GM21526 (cell line): Measurements from ENCODE around the gene NRSN2.

Experiments used
- ATAC-seq: cut with Tn5 transposase; IDR thresholded peaks from one replicate; pipeline ENCODE4 v1.9.1; 2021; ENCODE audit warnings: moderate library complexity; ENCODE audit not compliant: unreplicated experiment, low FRiP score

NRSN2 gene

DNA sequence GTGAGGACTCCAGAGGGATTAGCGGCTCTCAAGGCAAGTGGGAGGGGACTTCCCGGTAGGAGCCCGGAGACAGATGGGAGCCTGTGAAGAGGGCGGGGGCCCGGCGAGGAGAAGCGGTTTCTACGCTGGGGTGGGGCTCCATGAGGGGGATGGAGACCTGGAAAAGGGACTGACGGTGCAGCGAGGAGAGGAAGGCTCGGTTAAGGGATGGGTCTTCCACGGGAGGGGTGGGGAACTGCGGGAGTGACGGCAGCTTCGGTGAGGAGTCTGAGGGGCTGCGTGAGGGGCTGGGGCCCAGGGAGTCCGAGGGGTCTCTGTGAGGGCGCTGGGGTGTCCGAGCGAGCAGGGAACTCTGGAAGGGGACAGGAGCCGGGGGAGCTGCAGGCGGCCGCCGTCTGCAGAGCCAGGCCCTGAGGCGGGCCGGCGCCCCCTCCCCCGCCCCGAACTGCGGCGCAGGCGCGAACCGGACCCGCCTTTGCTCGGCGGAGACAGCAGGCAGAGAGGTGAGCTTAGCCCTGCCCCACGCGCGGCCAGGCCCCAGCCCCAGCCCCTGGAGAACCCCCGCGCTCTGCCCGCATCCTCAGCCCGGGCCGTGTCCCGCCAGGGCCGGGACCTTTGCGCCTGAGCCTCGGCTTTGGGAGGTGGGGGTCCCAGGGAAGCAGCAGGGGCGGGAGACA, at the start of gene NRSN2:
TSS of gene NRSN2 (plus strand) at position 472 of the 677 bp plus-strand sequence. CDS start 2,533 bp downstream, outside the sequence.
- peak; percentile 34 for ATAC-seq

- peak; percentile 12 for ATAC-seq
Observed at GRCh38 chr20:297925-298775, 48.8 kb upstream of the NRSN2 start.

DNA sequence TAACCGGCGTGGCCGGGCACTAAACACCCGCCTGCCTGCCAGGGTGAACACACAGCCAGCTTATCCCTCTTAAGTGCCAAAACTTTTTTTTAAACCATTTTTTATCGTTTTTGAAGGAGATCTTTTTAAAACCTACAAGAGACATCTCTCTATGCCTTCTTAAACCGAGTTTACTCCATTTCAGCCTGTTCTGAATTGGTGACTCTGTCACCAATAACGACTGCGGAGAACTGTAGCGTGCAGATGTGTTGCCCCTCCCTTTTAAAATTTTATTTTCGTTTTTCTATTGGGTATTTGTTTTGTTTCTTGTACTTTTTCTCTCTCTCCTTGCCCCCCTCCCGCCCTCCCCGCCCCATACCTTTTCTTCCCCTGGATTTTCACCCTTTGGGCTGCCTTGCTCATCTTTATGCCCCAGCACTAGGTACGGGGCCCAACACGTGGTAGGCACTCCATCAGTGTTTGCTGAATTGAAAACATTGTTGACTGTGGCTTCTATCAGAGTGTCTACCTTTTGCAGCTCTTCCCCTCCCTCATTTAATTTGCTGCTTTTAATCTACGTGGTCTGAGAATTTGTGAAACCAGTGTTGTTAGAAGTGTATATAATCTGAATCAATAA, 48.0 kb upstream of the NRSN2 start:
- no peak for ATAC-seq

GRCh38 chr20:300345-300990, 46.4 kb upstream of the NRSN2 start:
- ATAC-seq: no peak

GRCh38 chr20:301886-302848, 44.7 kb upstream of the NRSN2 start:
- ATAC-seq: no peak

GRCh38 chr20:305745-306144, 41.2 kb upstream of the NRSN2 start:
- no peak for ATAC-seq

DNA sequence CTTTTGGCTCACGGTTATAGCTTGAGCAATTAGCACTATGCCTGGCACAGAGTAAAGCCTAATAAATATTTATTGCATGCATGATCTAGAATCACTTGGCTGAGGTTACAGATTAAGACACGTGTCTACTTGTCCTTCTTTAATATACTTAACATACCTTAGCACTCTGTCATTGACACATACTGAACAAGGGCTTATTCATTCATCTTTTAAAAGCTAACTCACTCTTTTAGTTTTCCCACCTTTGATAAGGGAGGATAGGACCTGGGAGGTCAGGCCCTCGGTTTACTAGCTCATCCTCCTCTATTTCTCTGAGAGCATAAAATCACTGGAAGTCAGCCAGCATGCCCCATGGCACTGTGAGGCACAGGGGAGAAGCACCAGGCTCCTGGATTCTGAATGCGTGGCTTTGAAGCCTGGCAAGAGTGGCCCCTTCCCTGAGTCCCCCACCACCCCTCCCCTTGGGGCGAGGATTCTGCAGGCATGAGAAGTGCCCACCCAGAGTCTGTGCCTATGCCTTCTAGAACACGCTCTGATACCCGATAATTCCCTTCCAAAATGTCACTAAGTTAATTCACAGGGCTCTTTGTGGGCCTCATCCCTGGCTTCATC, 38.4 kb upstream of the NRSN2 start:
- no peak for ATAC-seq

- no peak for ATAC-seq
Observed at GRCh38 chr20:309306-309840, 37.5 kb upstream of the NRSN2 start.

DNA sequence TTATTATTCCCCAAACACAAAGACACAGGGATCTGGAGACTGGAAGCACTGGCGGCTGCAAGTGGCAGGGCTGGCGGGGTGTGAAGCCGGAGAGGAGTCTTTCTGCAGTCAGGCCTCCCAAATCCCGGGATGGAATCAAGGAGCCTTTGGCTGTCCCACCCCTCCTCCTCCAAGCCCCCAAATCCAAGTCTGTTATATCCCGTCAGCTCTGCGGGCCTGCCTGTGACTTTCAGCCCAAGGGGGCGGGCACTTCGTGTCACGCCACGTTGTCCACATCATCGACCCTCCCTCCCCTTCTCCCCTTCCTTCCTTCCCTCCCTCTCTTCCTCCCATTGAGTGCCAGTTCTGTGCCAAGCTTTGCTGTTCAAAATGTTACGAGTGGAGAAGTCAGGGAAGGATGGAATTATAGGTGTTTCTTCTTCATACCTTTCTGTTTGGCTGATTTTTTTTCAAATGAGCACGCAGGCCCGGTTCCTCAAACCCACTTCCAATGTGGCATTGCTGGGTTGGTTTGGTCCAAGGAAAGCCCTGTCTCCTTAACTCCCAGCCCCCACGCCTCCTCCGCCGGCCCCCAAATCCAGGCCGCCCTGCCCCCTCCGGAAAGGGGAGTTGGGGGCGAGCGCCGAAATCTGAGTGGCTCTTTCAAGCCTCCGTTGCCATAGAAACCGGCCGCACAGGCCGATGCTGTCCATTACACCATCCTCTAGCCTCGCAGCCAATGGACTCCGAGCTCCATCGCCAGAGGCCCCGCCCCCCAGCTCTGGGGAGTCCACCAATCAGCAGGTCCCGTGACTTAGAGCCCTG, 36.9 kb upstream of the NRSN2 start:
- peak; percentile 88 for ATAC-seq

DNA sequence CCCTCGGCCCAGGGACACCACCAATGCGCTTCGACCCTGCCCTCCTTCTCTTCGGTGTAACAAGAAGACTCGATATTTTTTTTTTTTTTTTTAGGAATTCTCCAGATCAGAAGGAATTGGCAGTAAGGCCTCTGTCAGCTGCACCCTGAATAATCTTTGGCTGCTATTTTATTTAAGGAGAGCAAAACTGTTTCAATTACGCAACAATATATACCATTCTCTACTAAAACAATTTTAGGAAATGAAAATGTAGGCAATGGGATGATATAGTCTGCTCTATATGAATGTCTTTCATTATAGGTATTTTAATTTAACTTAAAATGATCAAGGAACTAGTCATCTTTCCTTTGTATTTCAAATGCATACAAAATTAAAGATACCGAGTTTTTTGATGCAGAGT, 36.3 kb upstream of the NRSN2 start:
- ATAC-seq: no peak

GRCh38 chr20:311609-312008, 35.3 kb upstream of the NRSN2 start:
- no peak for ATAC-seq

DNA sequence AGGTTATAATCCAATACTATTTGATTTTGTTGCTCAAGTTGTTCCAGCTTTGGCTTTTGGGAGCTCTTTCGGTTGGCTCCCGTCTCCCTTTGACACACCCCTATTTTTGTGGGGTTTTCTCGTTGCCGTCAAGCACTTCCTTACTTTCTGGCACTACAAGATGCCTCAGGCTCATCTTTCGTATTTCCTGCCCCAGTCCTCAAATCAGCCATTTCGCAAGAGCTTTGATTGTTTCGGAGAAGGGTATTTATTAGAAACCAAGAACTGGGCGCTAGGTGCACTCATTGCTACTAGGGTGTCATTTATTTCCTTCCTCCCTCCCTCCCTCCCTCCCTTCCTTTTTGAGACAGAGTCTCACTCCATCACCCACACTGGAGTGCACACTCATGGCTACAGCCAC, 34.8 kb upstream of the NRSN2 start:
- ATAC-seq: no peak

DNA sequence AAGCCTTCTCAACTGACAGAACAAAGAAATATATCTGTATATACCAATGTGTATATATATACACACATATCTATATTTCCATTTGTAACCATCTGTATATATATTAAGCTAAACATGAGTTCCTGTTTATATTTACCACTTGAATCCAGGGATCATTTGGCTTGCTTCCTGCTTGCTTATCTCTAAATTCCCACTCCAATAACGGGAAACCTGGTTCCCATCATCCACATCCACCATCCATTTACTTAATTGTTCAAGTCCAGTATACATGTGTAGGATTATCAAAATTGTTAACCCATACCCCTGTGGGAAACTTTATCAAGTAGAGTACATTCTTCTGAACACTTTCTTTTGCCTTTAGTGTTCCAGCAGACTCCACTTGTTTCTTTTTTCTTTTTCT, 34.0 kb upstream of the NRSN2 start:
- no peak for ATAC-seq

GRCh38 chr20:313402-313801, 33.5 kb upstream of the NRSN2 start:
- no peak for ATAC-seq

- no peak for ATAC-seq
Observed at GRCh38 chr20:313948-314347, 33.0 kb upstream of the NRSN2 start.

DNA sequence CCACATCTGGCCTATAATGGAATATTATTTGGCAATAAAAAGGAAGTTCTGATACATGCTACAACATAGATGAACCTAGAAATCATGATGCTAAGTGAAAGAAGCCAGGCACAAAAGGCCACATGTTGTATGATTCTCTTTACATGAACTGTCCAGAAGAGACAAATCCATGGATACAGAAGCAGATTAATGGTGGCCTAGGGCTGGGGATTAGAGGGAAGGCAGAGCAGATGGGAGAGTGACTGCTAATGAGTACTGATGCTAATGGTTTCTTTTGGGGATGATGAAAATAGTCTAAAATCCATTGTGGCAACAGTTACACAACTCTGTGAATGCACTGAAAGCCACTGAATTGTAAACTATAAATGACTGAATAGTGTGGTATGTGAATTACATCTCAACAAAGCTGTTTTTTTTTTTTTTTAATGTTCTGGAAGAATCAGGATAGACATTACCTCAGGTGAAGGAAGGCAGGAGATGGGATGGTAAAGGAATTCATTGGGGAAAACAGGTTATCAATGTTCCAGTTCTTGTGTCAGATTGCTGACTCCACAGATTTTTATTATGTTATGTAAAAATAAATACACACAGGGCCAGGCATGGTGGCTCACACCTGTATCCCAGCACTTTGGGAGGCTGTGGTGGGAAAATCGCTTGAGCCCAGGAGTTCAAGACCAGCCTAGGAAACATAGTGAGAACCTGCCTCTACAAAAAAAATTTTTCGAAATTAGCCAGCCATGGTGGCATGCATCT, 30.4 kb upstream of the NRSN2 start:
- ATAC-seq: no peak

- ATAC-seq: peak; percentile 42
Observed at GRCh38 chr20:324177-325044, 22.5 kb upstream of the NRSN2 start.
